Measurements from ENCODE around the gene SEC24A. TPM values are rescaled to one million over a fixed set of nuclear protein-coding genes. Genes with fewer than 3 reads are reported as not detected.
"Not testable (repeated sequence)": the region's sequence is repeated elsewhere in the genome, so short reads cannot be mapped to it uniquely, and the experiment has no call there.

SEC24A gene
- 10 to 100 TPM in 11 of 12 donors, not detected in 1; 16.5 to 28.9 (median 21.4) TPM for polyA plus RNA-seq (ENCODE audit: insufficient read length in 12 of 12)
- long read RNA-seq, donor 1, full-length matches to known transcripts, result 2 of 22 reads
- long read RNA-seq, donor 1, partial matches to known transcripts, result 20 of 22 reads
- long read RNA-seq, donor 1, other reads (novel, unspliced or antisense), result 0 of 22 reads
- long read RNA-seq, donor 2, full-length matches to known transcripts, result 2 of 9 reads
- long read RNA-seq, donor 2, partial matches to known transcripts, result 7 of 9 reads
- long read RNA-seq, donor 2, other reads (novel, unspliced or antisense), result 0 of 9 reads
- long read RNA-seq, donor 3, result 0 reads
- long read RNA-seq, donor 4, result 0 reads
- long read RNA-seq, donor 5, result 0 reads
- long read RNA-seq, donor 6, full-length matches to known transcripts, result 1 of 1 reads
- long read RNA-seq, donor 6, partial matches to known transcripts, result 0 of 1 reads
- long read RNA-seq, donor 6, other reads (novel, unspliced or antisense), result 0 of 1 reads
- long read RNA-seq, donor 7, result 0 reads
- long read RNA-seq, donor 8, full-length matches to known transcripts, result 1 of 1 reads
- long read RNA-seq, donor 8, partial matches to known transcripts, result 0 of 1 reads
- long read RNA-seq, donor 8, other reads (novel, unspliced or antisense), result 0 of 1 reads
- long read RNA-seq, donor 9, result 0 reads
- long read RNA-seq, donor 10, full-length matches to known transcripts, result 2 of 2 reads
- long read RNA-seq, donor 10, partial matches to known transcripts, result 0 of 2 reads
- long read RNA-seq, donor 10, other reads (novel, unspliced or antisense), result 0 of 2 reads
- long read RNA-seq, donor 11, full-length matches to known transcripts, result 3 of 3 reads
- long read RNA-seq, donor 11, partial matches to known transcripts, result 0 of 3 reads
- long read RNA-seq, donor 11, other reads (novel, unspliced or antisense), result 0 of 3 reads

GRCh38 chr5:134648425-134649162, at the start of gene SEC24A:
SEC24A (plus strand) TSS chr5:134648785; CDS start chr5:134649077, 292 bp downstream.
- peak; percentile 89 for DNase-seq

DNA sequence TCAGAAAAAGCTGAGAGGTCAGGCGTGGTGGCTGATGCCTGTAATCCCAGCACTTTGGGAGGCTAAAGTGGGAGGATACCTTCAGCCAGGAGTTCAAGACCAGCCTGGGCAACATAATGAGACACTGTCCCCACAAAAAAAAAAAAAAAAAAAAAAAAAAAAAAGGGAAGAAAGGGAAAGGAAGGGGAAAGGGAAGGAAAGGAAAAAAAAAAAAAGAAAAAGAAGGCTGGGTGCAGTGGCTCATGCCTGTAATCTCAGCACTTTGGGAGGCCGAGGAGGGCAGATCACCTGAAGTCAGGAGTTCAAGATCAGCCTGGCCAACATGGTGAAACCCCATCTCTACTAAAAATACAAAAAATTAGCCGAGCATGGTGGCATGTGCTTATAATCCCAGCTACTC, 48.8 kb upstream of the SEC24A start:
- DNase-seq, result not testable (repeated sequence)

DNA sequence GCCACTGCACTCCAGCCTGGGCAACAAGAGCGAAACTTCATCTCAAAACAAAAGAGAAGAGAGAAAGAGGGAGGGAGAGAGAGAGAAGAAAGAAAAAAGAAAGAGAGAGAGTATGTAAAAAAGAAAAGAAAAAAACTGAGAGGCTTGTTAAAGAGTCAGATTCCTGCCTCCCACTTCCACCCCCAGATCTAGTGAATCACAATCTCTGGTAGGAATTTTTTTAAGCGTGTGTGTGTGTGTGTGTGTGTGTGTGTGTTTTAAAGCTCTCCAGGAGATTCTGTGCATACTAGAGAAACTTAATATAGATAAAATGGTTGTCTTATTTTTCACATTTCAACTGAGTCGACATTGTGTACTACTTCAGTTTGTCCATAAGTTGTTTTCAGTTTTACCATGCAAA, 48.0 kb upstream of the SEC24A start:
- DNase-seq, result no peak

DNA sequence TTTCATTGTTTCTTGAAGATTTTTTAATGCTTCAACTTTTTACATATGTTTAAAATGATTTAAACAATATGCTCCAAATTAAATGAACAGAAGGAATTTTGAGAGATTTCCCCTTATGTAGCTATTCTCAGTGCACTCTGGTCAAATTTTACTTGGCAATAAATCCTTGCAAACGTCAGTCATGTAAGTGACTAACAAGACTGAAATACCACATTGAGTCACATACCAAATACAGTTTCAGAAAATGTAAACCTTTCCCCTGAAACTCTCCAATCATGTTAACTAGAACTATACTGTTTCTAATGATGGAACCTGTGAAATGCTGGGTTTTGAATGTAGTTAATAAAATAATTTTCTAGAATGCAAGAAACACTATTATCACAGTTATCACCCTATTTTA, 45.5 kb upstream of the SEC24A start:
- DNase-seq, result no peak

DNA sequence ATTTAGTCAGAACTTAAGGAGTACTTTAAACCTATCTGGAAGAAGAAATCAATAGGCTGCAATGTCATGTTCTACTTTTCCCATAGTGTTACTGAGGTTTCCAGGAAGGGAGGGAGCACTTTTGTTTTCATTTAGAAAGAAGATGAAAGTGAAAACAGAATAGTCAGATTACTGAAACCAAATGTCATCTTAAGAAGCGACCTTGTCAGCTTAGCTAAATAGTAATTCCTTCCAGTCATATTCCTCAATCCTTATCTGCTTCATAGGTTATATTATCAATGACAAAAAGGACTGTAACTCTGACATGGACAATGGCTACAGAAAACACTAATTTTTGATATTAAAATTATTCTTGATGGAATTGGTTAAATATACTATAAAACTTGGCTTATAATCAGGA, 43.7 kb upstream of the SEC24A start:
- no peak for DNase-seq

DNA sequence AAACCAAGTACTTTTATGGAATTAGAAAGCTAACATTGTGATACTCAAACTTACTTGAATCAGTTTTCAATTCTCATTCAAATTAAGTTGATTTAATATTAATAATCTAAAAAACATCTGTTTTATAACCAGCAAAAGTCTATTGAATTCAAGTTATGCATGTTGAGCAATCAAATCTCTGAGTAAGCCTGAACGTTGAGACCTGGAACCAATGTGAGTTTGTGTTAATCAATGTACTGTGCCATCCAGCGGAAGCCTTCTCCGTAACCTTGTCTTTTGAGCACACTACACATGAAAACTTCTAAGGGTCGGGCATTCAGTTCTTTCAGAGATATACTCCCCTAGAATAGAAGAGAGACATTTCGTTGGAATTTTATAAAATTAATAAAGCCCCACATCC, 41.9 kb upstream of the SEC24A start:
- no peak for DNase-seq

GRCh38 chr5:134608555-134608954, 40.0 kb upstream of the SEC24A start:
- no peak for DNase-seq

GRCh38 chr5:134609232-134609851, 39.2 kb upstream of the SEC24A start:
- no peak for DNase-seq

DNA sequence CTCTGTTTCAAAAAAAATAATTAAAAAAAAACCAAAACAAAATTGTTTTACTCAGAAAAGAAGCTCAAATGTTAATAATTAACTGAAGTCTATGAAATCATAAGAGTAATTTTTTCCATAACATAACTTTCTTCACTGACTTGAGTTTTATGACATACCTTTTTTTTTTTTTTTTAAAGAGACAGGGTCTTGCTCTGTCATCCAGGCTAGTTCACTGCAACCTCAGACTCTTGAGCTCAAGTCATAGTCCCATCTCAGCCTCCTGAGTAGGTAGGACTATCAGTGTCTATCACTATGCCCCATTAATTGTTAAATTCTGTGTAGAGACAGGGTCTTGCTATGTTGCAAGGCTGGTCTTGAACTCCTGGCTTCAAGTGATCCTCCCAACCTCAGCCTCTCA, 37.9 kb upstream of the SEC24A start:
- no peak for DNase-seq

GRCh38 chr5:134611515-134611914, 37.1 kb upstream of the SEC24A start:
- no peak for DNase-seq

GRCh38 chr5:134614450-134615085, 34.0 kb upstream of the SEC24A start:
- no peak for DNase-seq

DNA sequence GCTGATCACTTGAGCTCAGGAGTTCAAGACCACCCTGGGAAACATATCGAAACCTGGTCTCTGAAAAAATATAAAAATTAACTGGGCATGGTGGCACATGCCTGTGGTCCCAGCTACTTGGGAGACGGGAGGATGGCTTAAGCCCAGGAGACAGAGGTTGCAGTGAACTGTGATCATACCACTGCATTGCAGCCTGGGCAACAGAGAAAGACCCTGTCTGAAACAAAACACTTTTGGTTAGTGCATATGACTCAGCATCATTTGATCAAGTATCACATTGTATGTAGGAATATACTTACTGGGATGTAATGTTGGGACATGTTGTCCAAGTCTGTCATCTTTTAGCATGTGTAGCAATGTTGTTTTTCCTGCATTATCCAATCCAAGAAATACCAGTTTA, 28.0 kb upstream of the SEC24A start:
- DNase-seq, result no peak

DNA sequence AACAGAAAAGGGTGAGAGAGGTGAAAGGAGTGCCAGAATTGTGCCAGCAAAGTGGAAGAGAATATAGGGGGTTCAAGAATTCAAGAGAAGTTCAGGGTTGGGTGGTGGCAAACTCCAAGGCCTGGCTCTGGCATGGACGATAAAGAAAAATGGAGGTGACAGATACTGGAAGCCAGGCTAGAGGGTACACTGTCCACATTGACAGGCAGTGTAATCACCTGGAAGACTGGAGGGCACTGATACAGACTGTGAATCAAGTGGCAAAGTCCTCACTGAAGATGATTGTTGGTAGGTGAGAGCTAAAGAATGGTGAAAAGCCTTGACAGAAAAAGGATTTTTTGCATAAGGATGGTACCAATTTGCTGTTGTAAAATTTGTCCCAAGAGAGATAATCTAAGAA, 23.0 kb upstream of the SEC24A start:
- no peak for DNase-seq

GRCh38 chr5:134626369-134627014, 22.1 kb upstream of the SEC24A start:
- DNase-seq, result no peak

GRCh38 chr5:134634227-134634626, 14.4 kb upstream of the SEC24A start:
- no peak for DNase-seq

DNA sequence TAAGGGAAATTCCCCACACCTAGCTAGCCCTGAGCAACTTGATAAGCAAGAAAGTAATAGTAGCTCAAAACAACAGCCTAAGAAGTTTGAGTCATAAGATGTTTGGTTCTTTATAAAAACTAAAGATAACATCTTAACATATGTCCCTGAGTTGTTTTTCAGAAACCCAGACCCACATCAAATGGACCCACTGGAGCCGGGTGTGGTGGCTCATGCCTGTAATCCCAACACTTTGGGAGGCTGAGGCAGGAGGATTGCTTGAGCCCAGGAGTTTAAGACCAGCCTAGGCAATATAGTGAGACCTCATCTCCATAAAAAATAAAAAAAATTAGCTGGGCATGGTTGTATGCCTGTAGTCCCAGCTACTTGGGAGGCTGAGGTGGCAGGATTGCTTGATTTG, 13.2 kb upstream of the SEC24A start:
- DNase-seq, result not testable (repeated sequence)

- DNase-seq, result no peak
These were observed 11.4 kb upstream of the SEC24A start for GRCh38 chr5:134637116-134637721.

- DNase-seq, result no peak
These were observed 9.8 kb upstream of the SEC24A start for GRCh38 chr5:134638760-134639201.

DNA sequence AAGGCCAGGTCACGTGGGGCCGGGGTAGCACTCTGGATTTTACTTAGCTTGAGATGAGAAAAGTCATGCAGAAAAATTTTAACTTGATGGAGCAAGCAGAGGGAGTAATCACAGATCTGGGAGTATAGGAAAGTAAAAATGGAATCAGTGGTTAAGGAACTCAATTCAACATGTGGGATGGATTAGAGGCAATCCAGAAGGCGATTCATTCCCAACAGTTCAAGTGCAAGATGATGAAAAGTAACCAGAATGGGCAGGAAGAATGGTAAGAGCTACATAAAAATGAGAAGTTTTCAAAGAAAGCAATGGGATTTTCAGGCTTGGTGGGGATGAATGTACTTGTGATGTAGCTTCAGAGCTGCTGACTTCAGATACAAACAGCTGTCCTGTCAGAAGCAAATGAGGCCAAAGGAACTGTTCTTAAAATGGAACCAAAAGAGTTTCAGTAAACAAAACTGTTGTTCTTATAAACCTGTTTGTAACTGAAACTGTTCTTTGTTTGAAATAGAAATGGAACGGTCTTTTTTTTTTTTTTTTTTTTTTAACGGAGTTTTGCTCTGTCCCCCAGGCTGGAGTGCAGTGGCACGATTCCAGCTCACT, 5.6 kb upstream of the SEC24A start:
- no peak for DNase-seq
